H9 (cell line): ENCODE results near the gene SCRN2. TPM values are rescaled to one million over a fixed set of nuclear protein-coding genes. Genes with fewer than 3 reads are reported as not detected.

Experiments used
- DNase-seq: peaks from one replicate; pipeline ENCODE4 v3.0.0-alpha.2; 2017
- H2AFZ ChIP-seq: one replicate; pipeline ENCODE4 v1.6.1; 2013; ENCODE audit warnings: mild to moderate bottlenecking, low read length, control low read depth, moderate library complexity
- H2AK5ac ChIP-seq: 2 replicates; pipeline ENCODE4 v1.6.1; 2013; ENCODE audit warnings: low read length, control low read depth, mixed read lengths; ENCODE audit not compliant: insufficient read length
- H2BK120ac ChIP-seq: one replicate; pipeline ENCODE4 v1.6.1; 2013; ENCODE audit warnings: low read depth, mild to moderate bottlenecking, low read length, control low read depth, inconsistent platforms; ENCODE audit not compliant: poor library complexity, severe bottlenecking
- H2BK12ac ChIP-seq: 2 replicates; pipeline ENCODE4 v1.6.1; 2013; ENCODE audit warnings: low read length, control low read depth, mixed read lengths, low read depth; ENCODE audit not compliant: insufficient read length
- H2BK15ac ChIP-seq: 2 replicates; pipeline ENCODE4 v1.6.1; 2013; ENCODE audit warnings: low read depth, low read length, control low read depth
- H2BK20ac ChIP-seq: one replicate; pipeline ENCODE4 v1.6.1; 2013; ENCODE audit warnings: low read depth, mild to moderate bottlenecking, low read length, control low read depth, inconsistent platforms; ENCODE audit not compliant: poor library complexity, severe bottlenecking
- H2BK5ac ChIP-seq: 2 replicates; pipeline ENCODE4 v1.6.1; 2013; ENCODE audit warnings: low read length, control low read depth, mixed read lengths; ENCODE audit not compliant: insufficient read length
- H3K14ac ChIP-seq: 2 replicates; pipeline ENCODE4 v1.6.1; 2013; ENCODE audit warnings: low read length, control low read depth; ENCODE audit not compliant: insufficient read depth
- H3K18ac ChIP-seq: 2 replicates; pipeline ENCODE4 v1.6.1; 2013; ENCODE audit warnings: low read depth, mild to moderate bottlenecking, mixed read lengths, low read length, control low read depth; ENCODE audit not compliant: insufficient read length
- H3K23ac ChIP-seq: 2 replicates; pipeline ENCODE4 v1.6.1; 2013; ENCODE audit warnings: low read length, control low read depth, mixed read lengths, low read depth; ENCODE audit not compliant: insufficient read length
- H3K23me2 ChIP-seq: 2 replicates; pipeline ENCODE4 v1.6.1; 2013; ENCODE audit warnings: low read depth, mild to moderate bottlenecking, mixed read lengths, low read length, control low read depth; ENCODE audit not compliant: insufficient read length, poor library complexity, severe bottlenecking
- H3K27ac ChIP-seq: 2 replicates; pipeline ENCODE4 v1.5.1; 2013; ENCODE audit warnings: low read length, control low read depth, mixed read lengths, low read depth; ENCODE audit not compliant: insufficient read length
- H3K27me3 ChIP-seq: 2 replicates; pipeline ENCODE4 v1.6.1; 2013; ENCODE audit warnings: low read length, control low read depth, inconsistent platforms; ENCODE audit not compliant: insufficient read depth
- H3K4ac ChIP-seq: 2 replicates; pipeline ENCODE4 v1.6.1; 2013; ENCODE audit warnings: low read depth, mild to moderate bottlenecking, control low read depth, inconsistent platforms, low read length, moderate library complexity
- H3K4me1 ChIP-seq: 2 replicates; pipeline ENCODE4 v1.6.1; 2013; ENCODE audit warnings: low read length, control low read depth, inconsistent platforms; ENCODE audit not compliant: insufficient read depth
- H3K4me2 ChIP-seq: 2 replicates; pipeline ENCODE4 v1.6.1; 2013; ENCODE audit warnings: low read length, control low read depth, mixed read lengths; ENCODE audit not compliant: insufficient read length, insufficient read depth
- H3K56ac ChIP-seq: 2 replicates; pipeline ENCODE4 v1.6.1; 2013; ENCODE audit warnings: low read depth, mild to moderate bottlenecking, mixed read lengths, low read length, control low read depth; ENCODE audit not compliant: insufficient read length
- H3K79me1 ChIP-seq: 2 replicates; pipeline ENCODE4 v1.6.1; 2013; ENCODE audit warnings: low read depth, mild to moderate bottlenecking, moderate library complexity, low read length, control low read depth, inconsistent platforms; ENCODE audit not compliant: insufficient read depth, poor library complexity, severe bottlenecking
- H3K79me2 ChIP-seq: 2 replicates; pipeline ENCODE4 v1.6.1; 2013; ENCODE audit warnings: low read length, control low read depth, inconsistent platforms; ENCODE audit not compliant: insufficient read depth
- H3K9ac ChIP-seq: 2 replicates; pipeline ENCODE4 v1.6.1; 2013; ENCODE audit warnings: low read length, control low read depth, mixed read lengths; ENCODE audit not compliant: insufficient read length; ENCODE audit errors: extremely low read depth
- H3K9me3 ChIP-seq: one replicate; pipeline ENCODE4 v1.6.1; 2013; ENCODE audit warnings: low read depth, low read length, inconsistent platforms; ENCODE audit not compliant: control insufficient read depth
- H3T11ph ChIP-seq: one replicate; pipeline ENCODE4 v1.6.1; 2013; ENCODE audit warnings: mild to moderate bottlenecking, low read length, control low read depth, inconsistent platforms
- H4K20me1 ChIP-seq: one replicate; pipeline ENCODE4 v1.6.1; 2013; ENCODE audit not compliant: control insufficient read depth, insufficient read length, insufficient read depth
- H4K5ac ChIP-seq: 2 replicates; pipeline ENCODE4 v1.6.1; 2013; ENCODE audit warnings: low read depth, mild to moderate bottlenecking, mixed read lengths, low read length, control low read depth; ENCODE audit not compliant: insufficient read length
- H4K8ac ChIP-seq: replicated peaks from 2 replicates; pipeline ENCODE4 v1.6.1; 2013; ENCODE audit warnings: low read length, control low read depth, mixed read lengths, low read depth; ENCODE audit not compliant: insufficient read length
- H4K91ac ChIP-seq: 2 replicates; pipeline ENCODE4 v1.6.1; 2013; ENCODE audit warnings: low read depth, mild to moderate bottlenecking, moderate library complexity, mixed read lengths, low read length, control low read depth; ENCODE audit not compliant: insufficient read length
- H3K27ac Mint-ChIP-seq, 3 experiments: 2 replicates in 2 of 3; 3 replicates in 1 of 3; pipeline ENCODE4 v1.8.0; 2020 to 2021; ENCODE audit warnings: mixed read lengths in 3 of 3, mild to moderate bottlenecking in 1 of 3, moderate library complexity in 1 of 3
- H3K27me3 Mint-ChIP-seq: 2 replicates; pipeline ENCODE4 v1.8.0; 2021; ENCODE audit warnings: low read depth, mild to moderate bottlenecking, moderate library complexity, mixed read lengths
- H3K36me3 Mint-ChIP-seq, 3 experiments: 2 replicates in 2 of 3; 3 replicates in 1 of 3; pipeline ENCODE4 v1.8.0; 2020 to 2021; ENCODE audit warnings: low read depth in 3 of 3, mixed read lengths in 3 of 3; ENCODE audit not compliant: insufficient read depth in 1 of 3
- H3K4me1 Mint-ChIP-seq, 2 experiments: 2 replicates each; pipeline ENCODE4 v1.8.0; 2020; ENCODE audit warnings: mixed read lengths in 2 of 2
- H3K4me3 Mint-ChIP-seq, 2 experiments: 2 replicates in 1 of 2; 3 replicates in 1 of 2; pipeline ENCODE4 v1.8.0; 2020 to 2021; ENCODE audit warnings: mild to moderate bottlenecking in 2 of 2, mixed read lengths in 2 of 2, moderate library complexity in 1 of 2
- H3K9me3 Mint-ChIP-seq, 2 experiments: 2 replicates in 1 of 2; 3 replicates in 1 of 2; pipeline ENCODE4 v1.8.0; 2020; ENCODE audit warnings: mild to moderate bottlenecking in 2 of 2, mixed read lengths in 2 of 2, moderate library complexity in 1 of 2
- WGBS: extraction: QIAGEN DNeasy Blood & Tissue Kit; methylation state at CpG from one replicate; pipeline ENCODE4 v1.1.7; 2013; ENCODE audit warnings: missing lambda C conversion rate, low lambda C conversion rate, mixed read lengths; ENCODE audit not compliant: insufficient read length; ENCODE audit errors: extremely low coverage; 5-methylcytosine and 5-hydroxymethylcytosine counted together
- total RNA-seq: library from RNA; stranded (reverse); gene quantifications from 2 replicates; pipeline ENCODE4 v1.2.1, GENCODE V29; 2021
- TF ChIP-seq, protein P1 (sequence below): fragments of 200-600 bp; sonication (generic); conservative IDR thresholded peaks from 3 replicates; pipeline ENCODE4 v1.8.0; 2021; ENCODE audit warnings: antibody characterized with exemption, mild to moderate bottlenecking

Gene SCRN2
- total RNA-seq, 1 experiment from 2014 or later: 34.0 TPM

DNA sequence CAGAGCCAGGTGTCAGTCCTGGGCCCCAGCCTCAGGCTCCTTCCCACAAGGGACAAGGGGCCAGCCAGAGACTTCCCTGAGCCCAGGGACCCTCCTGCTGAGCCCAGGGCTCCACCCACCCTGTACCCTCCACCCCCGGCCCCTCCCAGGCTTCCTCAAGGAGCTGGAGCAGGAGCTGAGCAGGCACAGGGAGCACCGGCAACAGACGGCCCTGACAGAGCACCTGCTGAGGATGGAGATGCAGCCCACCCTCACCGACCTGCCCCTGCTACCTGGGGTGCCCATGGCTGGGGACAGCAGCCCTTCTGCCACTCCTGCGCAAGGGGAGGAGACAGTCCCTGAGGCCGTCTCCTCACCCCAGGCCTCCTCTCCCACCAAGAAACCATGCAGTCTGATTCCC, 4.5 kb downstream of the SCRN2 start:
- no peaks in the 10 kb centered on the region for H4K20me1 ChIP-seq
- H3K23ac ChIP-seq: no peak overlapping the region
- peaks cover 5% of the 10 kb centered on the region for H3K23me2 ChIP-seq
- no peak overlapping the region for H3K14ac ChIP-seq
- H2BK5ac ChIP-seq: no peak overlapping the region
- H3K4me1 ChIP-seq: no peaks in the 10 kb centered on the region; the same call in 1 of the 2 replicates
- H4K8ac ChIP-seq: no peak overlapping the region
- no peaks in the 10 kb centered on the region for H3K27me3 ChIP-seq
- H3K4me2 ChIP-seq: no peak overlapping the region
- no peak overlapping the region for H2AFZ ChIP-seq
- Mint-ChIP-seq H3K27ac (no peak overlapping the region), H3K4me3 (no peak overlapping the region), H3K36me3 (peaks cover 0 to 20% (median 13%) of the 10 kb centered on the region in 3 experiments; a peak in 6 of 7 replicates), H3K4me1 (peaks cover 17 to 19% of the 10 kb centered on the region in 2 experiments), H3K27me3 (peaks cover 2% of the 10 kb centered on the region; the same call in 1 of the 2 replicates), H3K9me3 (no peaks in the 10 kb centered on the region; a peak in 1 of 5 replicates)
- no peaks in the 10 kb centered on the region; the same call in 1 of the 2 replicates for H3K79me2 ChIP-seq
- no peak overlapping the region for H3K27ac ChIP-seq
- no peak overlapping the region for H3K9ac ChIP-seq
- H2BK12ac ChIP-seq: no peak overlapping the region
- H3K18ac ChIP-seq: no peak overlapping the region
- no peak overlapping the region for H2BK20ac ChIP-seq
- H2AK5ac ChIP-seq: no peak overlapping the region
- H4K5ac ChIP-seq: no peak overlapping the region
- no peak for DNase-seq
- TF ChIP-seq, protein P1, sequence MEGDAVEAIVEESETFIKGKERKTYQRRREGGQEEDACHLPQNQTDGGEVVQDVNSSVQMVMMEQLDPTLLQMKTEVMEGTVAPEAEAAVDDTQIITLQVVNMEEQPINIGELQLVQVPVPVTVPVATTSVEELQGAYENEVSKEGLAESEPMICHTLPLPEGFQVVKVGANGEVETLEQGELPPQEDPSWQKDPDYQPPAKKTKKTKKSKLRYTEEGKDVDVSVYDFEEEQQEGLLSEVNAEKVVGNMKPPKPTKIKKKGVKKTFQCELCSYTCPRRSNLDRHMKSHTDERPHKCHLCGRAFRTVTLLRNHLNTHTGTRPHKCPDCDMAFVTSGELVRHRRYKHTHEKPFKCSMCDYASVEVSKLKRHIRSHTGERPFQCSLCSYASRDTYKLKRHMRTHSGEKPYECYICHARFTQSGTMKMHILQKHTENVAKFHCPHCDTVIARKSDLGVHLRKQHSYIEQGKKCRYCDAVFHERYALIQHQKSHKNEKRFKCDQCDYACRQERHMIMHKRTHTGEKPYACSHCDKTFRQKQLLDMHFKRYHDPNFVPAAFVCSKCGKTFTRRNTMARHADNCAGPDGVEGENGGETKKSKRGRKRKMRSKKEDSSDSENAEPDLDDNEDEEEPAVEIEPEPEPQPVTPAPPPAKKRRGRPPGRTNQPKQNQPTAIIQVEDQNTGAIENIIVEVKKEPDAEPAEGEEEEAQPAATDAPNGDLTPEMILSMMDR: no peak
- WGBS: no CpG with 5 or more reads among the region's 6 CpGs
- H2BK120ac ChIP-seq: no peak overlapping the region
- H2BK15ac ChIP-seq: no peak overlapping the region
- no peaks in the 10 kb centered on the region for H3K79me1 ChIP-seq
- no peak overlapping the region for H3K56ac ChIP-seq
- no peak overlapping the region for H4K91ac ChIP-seq
- H3T11ph ChIP-seq: no peak overlapping the region
- H3K9me3 ChIP-seq: no peaks in the 10 kb centered on the region
- no peak overlapping the region for H3K4ac ChIP-seq
